GM18873 (cell line): ENCODE data around the gene ACOT9.
"Not testable (repeated sequence)": the region's sequence is repeated elsewhere in the genome, so short reads cannot be mapped to it uniquely, and the experiment has no call there.

Experiments
- ATAC-seq: cut with Tn5 transposase; IDR thresholded peaks from one replicate; pipeline ENCODE4 v1.9.1; 2021; ENCODE audit warnings: mild to moderate bottlenecking, moderate library complexity, moderate number of reproducible peaks; ENCODE audit not compliant: unreplicated experiment, low FRiP score

The ACOT9 gene, protein sequence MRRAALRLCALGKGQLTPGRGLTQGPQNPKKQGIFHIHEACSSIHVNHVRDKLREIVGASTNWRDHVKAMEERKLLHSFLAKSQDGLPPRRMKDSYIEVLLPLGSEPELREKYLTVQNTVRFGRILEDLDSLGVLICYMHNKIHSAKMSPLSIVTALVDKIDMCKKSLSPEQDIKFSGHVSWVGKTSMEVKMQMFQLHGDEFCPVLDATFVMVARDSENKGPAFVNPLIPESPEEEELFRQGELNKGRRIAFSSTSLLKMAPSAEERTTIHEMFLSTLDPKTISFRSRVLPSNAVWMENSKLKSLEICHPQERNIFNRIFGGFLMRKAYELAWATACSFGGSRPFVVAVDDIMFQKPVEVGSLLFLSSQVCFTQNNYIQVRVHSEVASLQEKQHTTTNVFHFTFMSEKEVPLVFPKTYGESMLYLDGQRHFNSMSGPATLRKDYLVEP

DNA sequence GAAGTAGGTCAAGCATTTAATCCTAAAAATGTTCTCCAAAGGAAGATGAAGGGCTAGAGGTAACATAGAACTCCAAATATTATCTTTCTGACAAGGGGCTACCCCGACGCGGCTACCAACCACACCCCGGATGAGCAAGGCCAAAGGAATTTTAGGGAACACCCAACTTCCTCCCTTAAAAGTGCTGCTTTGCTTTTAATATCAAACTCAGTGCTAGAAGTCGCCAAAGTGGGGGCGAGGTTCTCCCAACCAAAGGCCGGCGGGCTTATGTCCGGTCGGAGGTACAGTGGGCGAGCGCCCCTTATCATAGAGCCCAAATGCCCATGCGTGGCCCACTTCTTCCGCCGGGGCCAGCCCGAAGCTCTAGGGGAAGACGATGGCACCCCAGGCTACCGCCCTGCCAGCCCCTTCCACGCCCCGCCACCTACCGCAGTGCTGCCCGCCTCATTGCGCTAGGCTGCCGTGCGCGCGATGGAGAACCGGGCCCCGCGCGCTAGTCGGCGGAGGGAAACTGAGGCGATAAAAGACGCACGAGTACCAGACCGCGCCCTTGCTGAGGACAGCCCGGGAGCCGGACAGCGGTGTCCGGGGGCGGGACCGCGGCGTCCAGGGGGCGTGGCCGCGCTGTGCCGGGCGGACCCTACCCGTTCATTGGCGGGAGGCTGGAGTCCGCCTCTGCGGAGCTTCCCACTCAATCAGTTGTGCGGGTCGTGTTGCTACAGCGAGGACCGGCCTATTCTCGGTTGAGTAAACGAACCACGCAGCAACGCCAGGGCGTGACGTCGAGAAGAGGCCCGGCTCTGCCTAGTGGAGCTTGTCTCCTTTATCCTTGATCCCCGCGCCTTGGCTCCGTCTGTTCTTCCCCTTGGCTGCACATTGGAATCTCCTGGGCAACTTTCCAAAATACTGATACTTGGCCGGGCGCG lies at the start of gene ACOT9:
TSS of gene ACOT9 (minus strand) at position 580 of the 926 bp plus-strand sequence. CDS start at position 448, 132 bp downstream.
- peak; percentile 91 for ATAC-seq

DNA sequence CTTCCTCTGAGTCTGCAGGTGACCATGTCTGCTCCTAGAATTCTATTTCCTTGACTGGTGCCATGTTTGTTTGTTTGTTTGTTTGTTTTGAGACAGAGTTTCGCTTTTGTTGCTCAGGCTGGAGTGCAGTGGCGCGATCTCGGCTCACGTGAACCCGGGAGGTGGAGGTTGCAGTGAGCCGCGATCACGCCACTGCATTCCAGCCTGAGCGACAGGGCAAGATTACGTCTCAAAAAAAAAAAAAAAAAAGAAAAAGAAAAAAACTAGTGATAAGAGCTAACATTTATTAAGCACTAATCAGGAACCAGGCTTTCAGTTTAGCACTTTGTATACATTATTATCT lies 47.0 kb upstream of the ACOT9 start:
- ATAC-seq, result no peak

DNA sequence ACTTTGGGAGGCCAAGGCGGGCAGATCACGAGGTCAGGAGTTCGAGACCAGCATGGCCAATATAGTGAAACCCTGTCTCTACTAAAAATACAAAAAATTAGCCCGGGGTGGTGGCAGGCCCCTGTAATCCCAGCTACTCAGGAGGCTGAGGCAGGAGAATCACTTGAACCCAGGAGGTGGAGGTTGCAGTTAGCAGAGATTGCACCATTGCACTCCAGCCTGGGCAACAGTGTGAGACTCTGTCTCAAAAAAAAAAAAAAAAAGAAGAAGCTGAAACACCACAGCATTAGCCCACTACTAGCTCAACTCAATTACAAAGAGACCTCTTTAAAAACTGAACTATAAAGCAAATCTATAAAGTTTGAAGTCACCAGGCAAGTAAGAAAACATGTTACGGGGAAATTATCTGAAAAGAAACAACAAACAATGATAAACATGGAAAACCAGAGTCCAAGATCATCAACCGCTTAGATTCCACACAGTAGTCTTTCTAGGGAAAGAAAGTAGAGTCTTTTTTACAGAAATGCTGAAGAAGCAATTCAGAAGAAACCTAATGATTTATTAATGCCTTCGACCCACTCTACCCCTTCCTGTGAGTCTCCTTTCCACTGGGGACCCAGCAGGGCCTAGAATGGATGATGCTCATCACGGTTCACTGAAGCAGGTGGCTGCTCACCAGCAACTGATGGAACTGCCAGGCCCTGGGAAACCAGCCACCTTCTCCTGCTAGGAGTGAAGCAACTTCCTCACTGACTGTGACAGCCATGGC lies 46.5 kb upstream of the ACOT9 start:
- ATAC-seq, result no peak

GRCh38 chrX:23788946-23789345 lies 45.9 kb upstream of the ACOT9 start:
- ATAC-seq, result no peak

- ATAC-seq, result no peak
These were observed 45.4 kb upstream of the ACOT9 start for GRCh38 chrX:23788521-23788920.

- no peak for ATAC-seq
These were observed 44.7 kb upstream of the ACOT9 start for GRCh38 chrX:23787745-23788118.

DNA sequence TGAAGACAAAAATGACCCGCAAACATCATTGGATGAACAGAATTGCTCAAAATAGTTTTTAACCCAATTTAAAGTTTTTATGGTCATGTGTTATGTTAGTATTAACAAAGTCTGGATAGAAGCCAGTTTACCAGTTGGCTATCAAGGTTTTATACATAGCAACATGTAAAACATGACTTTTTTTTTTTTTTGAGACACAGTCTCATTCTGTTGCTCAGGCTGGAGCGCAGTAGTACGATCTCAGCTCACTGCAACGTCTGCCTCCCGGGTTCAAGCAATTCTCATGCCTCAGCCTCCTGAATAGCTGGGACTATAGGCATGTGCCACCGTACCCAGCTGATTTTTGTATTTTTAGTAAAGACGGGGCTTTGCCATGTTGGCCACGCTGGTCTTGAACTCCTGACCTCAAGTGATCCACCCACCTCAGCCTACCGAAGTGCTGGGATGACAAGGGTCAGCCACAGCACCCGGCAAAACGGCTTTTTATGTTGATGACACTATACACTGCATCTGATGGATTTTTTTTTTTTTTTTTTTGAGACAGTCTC lies 43.3 kb upstream of the ACOT9 start:
- ATAC-seq, result no peak

- ATAC-seq, result no peak
These were observed 42.5 kb upstream of the ACOT9 start for GRCh38 chrX:23785580-23785979.

DNA sequence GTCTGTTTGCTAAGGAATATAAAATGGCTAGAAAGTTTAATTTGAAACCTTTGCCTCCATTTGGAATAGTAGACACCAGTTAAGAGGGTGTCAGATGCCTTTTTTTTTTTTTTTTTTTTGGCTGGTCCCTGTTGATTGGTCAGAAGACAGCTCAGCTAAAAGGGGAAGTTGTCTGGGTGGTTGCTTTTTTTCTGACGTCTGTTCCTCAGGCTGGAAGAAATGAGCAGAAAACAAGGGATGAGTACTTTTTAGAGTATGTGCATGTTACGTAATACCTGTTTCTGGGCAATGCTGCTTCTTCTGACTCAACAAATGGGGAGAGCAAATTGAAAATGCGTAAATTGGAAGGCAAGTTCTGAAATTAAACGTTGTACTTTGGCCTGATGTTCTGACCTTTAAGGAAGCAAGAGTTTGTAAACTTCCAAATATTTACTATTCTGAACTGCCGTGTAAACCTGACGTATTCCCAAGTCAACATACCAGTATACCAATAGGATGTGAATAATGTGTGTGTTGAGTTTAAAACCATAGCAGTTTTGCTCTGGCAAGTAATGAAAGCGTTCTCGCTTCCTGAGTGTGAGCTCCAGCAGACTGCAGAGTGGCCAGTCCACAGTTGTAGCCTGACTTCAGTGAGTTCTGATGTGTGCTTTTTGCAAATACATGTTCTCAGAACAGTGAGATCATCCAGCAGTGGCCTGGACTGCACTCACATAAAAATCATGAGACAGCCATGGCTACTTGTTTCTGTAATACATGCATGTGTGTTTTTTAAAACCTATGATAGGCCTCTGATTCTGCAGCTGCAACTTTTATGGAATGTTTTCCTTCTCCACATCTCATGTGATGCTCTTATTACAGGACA lies 41.6 kb upstream of the ACOT9 start:
- ATAC-seq, result no peak

GRCh38 chrX:23783589-23784469 lies 40.8 kb upstream of the ACOT9 start:
- ATAC-seq, result no peak

DNA sequence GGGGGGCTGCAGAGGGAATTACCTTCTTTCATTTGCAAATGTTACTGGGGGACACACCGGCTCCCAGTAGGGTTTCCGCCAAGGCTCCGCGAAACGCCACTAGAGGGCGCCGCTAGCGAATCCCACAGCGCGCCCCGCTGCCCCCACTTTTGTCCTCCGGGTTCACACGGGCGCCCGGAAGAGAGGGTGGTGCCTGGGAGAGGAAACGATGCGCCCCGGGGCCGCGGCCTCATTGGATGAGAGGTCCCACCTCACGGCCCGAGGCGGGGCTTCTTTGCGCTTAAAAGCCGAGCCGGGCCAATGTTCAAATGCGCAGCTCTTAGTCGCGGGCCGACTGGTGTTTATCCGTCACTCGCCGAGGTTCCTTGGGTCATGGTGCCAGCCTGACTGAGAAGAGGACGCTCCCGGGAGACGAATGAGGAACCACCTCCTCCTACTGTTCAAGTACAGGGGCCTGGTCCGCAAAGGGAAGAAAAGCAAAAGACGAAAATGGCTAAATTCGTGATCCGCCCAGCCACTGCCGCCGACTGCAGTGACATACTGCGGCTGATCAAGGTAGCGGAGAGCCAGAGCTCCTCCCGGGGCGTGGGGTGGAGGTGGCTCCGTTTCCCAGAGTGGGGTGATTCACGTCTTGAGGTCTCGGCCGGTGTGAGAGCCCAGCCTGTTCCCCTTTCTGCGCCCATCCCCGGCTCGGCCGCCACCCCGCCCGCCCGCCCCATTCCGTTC lies 40.0 kb upstream of the ACOT9 start, which contains the start of gene SAT1:
TSS of gene SAT1 (plus strand) at position 311 of the 726 bp plus-strand sequence. CDS start at position 490, 179 bp downstream.
- ATAC-seq, result peak; percentile 67

DNA sequence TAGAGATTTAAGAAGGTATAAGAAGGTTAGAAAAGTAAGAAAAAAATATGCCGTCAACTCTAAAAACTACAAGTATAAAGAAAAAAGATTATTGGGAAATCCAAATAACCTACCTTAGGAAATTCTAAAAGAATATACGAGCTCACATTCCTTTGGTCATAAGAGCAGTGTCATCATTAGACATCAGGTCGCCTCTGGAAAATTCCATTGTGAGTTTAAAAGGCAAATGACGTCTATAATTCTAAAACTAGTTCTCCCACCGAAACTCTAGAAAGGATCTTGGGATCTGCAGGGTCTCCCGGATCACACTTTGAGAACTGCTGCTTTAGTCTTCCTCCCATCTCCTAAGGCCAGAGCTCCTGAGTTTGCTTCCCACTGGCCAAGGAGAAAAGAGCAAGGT lies 39.4 kb upstream of the ACOT9 start:
- ATAC-seq, result no peak

DNA sequence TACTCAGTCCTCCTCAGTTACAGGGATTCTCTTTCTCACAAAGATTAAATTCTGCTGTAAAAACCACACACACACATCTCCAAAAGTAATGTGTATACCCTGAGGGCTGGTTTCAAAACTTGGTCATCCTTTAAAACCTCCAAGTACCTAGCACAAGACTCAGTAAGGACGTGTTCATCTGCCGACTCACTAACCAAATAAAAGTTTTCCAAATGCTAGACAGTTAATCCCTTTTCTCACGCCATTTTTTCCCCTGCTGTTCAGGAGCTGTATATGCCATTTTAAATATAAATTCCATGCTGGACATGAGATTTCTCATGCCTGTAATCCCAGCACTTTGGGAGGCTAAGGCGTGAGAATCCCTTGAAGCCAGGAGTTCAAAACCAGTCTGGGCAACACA lies 35.9 kb upstream of the ACOT9 start:
- no peak for ATAC-seq

DNA sequence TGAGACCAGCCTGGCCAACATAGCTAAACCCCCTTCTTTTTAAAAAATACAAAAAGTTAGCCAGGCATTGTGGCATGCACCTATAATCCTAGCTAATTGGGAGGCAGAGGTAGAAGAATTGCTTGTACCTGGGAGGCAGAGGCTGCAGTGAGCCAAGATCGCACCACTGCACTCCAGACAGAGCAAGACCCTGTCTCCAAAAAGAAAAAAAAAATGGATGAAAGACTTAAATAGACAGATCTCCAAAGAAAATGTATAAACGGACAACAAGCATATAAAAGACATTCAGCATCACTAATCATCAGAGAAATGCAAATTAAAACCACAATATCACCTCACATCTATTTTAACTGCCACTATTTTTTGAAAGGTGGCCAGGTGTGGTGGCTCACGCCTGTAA lies 33.3 kb upstream of the ACOT9 start:
- no peak for ATAC-seq

- peak; percentile 78 for ATAC-seq
These were observed 30.6 kb upstream of the ACOT9 start for GRCh38 chrX:23773601-23774175.

DNA sequence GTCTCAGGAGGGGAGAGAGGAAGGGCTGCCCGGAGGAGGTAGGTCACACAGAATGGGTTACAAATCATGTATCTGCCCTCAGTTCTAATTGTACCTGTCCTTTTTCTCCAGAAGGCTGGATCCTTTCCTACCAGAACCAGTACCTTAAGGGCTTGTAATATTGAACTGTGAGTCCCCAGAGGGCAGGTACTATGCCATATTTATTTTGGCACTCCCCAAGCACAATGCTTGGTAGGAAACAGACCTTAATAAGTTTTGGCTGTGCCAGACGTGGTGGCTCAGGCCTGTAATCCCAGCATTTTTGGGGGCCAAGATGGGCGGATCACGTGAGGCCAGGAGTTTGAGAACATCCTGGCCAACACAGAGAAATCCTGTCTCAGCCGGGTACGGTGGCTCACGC lies 28.0 kb upstream of the ACOT9 start:
- ATAC-seq, result not testable (repeated sequence)

- no peak for ATAC-seq
These were observed 27.1 kb upstream of the ACOT9 start for GRCh38 chrX:23770142-23770541.
